ENCODE measurements around the gene ZBTB32.

DNA sequence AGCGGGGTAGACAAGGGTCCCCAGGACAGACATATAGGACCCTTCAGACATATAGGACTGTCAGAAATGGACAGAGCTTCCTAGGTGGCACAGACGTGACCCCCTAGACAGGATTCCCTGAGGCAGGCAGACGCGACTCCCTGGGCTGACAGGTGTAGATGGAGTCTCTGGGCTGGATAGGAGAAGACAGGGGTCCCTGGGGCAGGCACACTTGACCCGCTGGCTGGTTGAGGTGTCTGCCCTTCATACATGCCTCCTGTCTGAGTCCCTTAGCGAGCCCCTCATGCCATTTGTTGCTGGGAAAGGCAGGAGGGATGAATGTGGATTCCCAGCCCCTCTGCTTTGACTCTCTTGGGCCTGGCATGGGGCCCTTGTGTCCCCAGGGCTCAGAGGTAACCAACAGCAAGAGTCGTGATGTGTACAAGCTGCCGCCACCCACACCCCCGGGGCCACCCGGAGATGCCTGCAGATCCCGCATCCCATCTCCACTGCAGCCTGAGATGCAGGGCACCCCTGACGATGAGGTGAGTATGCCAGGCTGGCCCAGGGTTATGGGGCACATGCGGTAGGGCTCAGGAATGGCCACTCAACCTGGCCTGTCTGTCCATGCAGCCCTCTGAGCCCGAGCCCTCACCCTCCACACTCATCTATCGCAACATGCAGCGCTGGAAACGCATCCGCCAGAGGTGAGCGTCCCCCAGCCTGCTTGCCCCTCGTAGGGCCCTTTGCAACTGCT is 49.4 kb downstream of the ZBTB32 start:
- TF ChIP-seq POLR2A (IDR thresholded peaks at IDR 0.05) = no peak
- TF ChIP-seq, protein P1, sequence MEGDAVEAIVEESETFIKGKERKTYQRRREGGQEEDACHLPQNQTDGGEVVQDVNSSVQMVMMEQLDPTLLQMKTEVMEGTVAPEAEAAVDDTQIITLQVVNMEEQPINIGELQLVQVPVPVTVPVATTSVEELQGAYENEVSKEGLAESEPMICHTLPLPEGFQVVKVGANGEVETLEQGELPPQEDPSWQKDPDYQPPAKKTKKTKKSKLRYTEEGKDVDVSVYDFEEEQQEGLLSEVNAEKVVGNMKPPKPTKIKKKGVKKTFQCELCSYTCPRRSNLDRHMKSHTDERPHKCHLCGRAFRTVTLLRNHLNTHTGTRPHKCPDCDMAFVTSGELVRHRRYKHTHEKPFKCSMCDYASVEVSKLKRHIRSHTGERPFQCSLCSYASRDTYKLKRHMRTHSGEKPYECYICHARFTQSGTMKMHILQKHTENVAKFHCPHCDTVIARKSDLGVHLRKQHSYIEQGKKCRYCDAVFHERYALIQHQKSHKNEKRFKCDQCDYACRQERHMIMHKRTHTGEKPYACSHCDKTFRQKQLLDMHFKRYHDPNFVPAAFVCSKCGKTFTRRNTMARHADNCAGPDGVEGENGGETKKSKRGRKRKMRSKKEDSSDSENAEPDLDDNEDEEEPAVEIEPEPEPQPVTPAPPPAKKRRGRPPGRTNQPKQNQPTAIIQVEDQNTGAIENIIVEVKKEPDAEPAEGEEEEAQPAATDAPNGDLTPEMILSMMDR (IDR thresholded peaks at IDR 0.05) = no peak
